Adipocyte (in vitro differentiated cells): ENCODE measurements around the gene IQGAP1.
"Not testable (repeated sequence)": the region's sequence is repeated elsewhere in the genome, so short reads cannot be mapped to it uniquely, and the experiment has no call there.

Experiments used
- DNase-seq: peaks from one replicate; pipeline ENCODE4 v3.0.0-alpha.2; 2015; ENCODE audit warnings: low read depth
- H3K27me3 ChIP-seq: replicated peaks from 2 replicates; pipeline ENCODE4 v1.7.0; 2013; ENCODE audit warnings: mild to moderate bottlenecking, low read length, moderate library complexity; ENCODE audit not compliant: control insufficient read depth, insufficient read depth
- H3K36me3 ChIP-seq: 2 replicates; pipeline ENCODE4 v1.7.0; 2013; ENCODE audit warnings: low read length, mild to moderate bottlenecking, moderate library complexity; ENCODE audit not compliant: control insufficient read depth, insufficient read depth, severe bottlenecking
- H3K4me1 ChIP-seq: 2 replicates; pipeline ENCODE4 v1.7.0; 2013; ENCODE audit warnings: mild to moderate bottlenecking, low read length, moderate library complexity; ENCODE audit not compliant: control insufficient read depth, insufficient read depth
- H3K4me3 ChIP-seq: 2 replicates; pipeline ENCODE4 v1.7.0; 2013; ENCODE audit warnings: mild to moderate bottlenecking, low read length, moderate library complexity
- H3K9ac ChIP-seq: 2 replicates; pipeline ENCODE4 v1.7.0; 2013; ENCODE audit warnings: mild to moderate bottlenecking, low read length, moderate library complexity
- H3K9me3 ChIP-seq: 2 replicates; pipeline ENCODE4 v1.7.0; 2013; ENCODE audit warnings: mild to moderate bottlenecking, low read length, moderate library complexity; ENCODE audit not compliant: control insufficient read depth

The IQGAP1 gene

DNA sequence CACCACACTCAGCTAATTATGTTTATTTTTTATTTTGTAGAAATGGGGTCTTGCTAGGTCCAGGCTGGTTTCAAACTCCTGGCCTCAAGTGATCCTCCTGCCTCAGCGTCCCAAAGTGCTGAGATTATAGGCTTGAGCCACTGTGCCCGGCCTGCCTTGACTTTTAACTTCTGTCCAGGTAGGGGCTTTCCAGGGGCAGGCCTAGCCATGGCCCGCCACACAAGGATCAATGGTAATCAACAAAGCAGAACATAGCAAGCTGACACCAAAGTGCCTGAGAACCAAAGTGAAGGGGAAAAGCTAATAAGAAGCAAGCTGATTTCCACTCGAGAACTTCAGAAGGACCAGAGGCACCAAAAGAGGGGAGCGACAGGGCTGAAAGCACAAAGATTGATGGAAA, 132.3 kb downstream of the IQGAP1 start:
- Histone ChIP-seq H3K9me3 (no peaks in the 10 kb centered on the region), H3K4me3 (no peak overlapping the region), H3K27me3 (no peaks in the 10 kb centered on the region), H3K36me3 (no peaks in the 10 kb centered on the region), H3K4me1 (no peaks in the 10 kb centered on the region), H3K9ac (no peak overlapping the region)
- DNase-seq = no peak

GRCh38 chr15:90523373-90523772, 135.3 kb downstream of the IQGAP1 start:
- H3K36me3 ChIP-seq = no peaks in the 10 kb centered on the region
- no peaks in the 10 kb centered on the region for H3K27me3 ChIP-seq
- H3K4me1 ChIP-seq = no peaks in the 10 kb centered on the region
- no peak overlapping the region for H3K4me3 ChIP-seq
- DNase-seq = no peak
- H3K9ac ChIP-seq = no peak overlapping the region
- H3K9me3 ChIP-seq = no peaks in the 10 kb centered on the region

- not testable (repeated sequence) for H3K4me1 ChIP-seq, H3K27me3 ChIP-seq, H3K4me3 ChIP-seq, H3K36me3 ChIP-seq, DNase-seq, H3K9ac ChIP-seq, H3K9me3 ChIP-seq
Observed at GRCh38 chr15:90524018-90524803, 136.2 kb downstream of the IQGAP1 start.

DNA sequence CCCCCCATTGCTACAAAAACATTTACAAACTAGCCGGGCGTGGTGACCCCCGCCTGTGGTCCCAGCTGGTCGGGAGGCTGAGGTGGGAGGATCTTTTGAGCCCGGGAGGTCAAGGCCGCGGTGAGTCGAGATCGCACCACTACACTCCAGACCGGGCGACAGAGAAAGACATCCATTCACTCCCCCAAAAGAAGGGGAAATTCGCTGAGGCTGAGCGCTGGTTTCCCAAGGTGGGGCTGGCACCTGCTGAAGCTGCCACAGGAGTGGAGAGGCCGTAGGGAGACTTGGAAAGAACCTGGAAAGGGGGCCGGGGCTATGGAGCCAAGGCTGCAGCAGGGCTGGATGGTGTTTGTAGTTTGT, 140.9 kb downstream of the IQGAP1 start:
- peak overlapping the region; percentile 87 for H3K9ac ChIP-seq
- H3K36me3 ChIP-seq = no peaks in the 10 kb centered on the region
- no peaks in the 10 kb centered on the region for H3K9me3 ChIP-seq
- peaks cover 14% of the 10 kb centered on the region for H3K4me1 ChIP-seq
- H3K4me3 ChIP-seq = peak overlapping the region; percentile 84
- no peaks in the 10 kb centered on the region for H3K27me3 ChIP-seq
- no peak for DNase-seq

- Histone ChIP-seq H3K4me3 (peak within 1 kb of the TSS; percentile 84), H3K36me3 (no peaks in the 10 kb centered on the region), H3K9me3 (no peaks in the 10 kb centered on the region), H3K27me3 (no peaks in the 10 kb centered on the region), H3K9ac (peak within 1 kb of the TSS; percentile 87), H3K4me1 (peaks cover 14% of the 10 kb centered on the region)
- DNase-seq = peak; percentile 80
Observed at GRCh38 chr15:90529371-90530249, 141.6 kb downstream of the IQGAP1 start, which contains the start of gene CRTC3. CRTC3 (plus strand) TSS chr15:90529923; CDS start chr15:90530072, 149 bp downstream.

GRCh38 chr15:90530250-90531051, 142.4 kb downstream of the IQGAP1 start:
- peak; percentile 65 for DNase-seq
- Histone ChIP-seq H3K4me3 (peak overlapping the region; percentile 84), H3K9ac (peak overlapping the region; percentile 87), H3K9me3 (no peaks in the 10 kb centered on the region), H3K27me3 (no peaks in the 10 kb centered on the region), H3K36me3 (no peaks in the 10 kb centered on the region), H3K4me1 (peaks cover 18% of the 10 kb centered on the region)

DNA sequence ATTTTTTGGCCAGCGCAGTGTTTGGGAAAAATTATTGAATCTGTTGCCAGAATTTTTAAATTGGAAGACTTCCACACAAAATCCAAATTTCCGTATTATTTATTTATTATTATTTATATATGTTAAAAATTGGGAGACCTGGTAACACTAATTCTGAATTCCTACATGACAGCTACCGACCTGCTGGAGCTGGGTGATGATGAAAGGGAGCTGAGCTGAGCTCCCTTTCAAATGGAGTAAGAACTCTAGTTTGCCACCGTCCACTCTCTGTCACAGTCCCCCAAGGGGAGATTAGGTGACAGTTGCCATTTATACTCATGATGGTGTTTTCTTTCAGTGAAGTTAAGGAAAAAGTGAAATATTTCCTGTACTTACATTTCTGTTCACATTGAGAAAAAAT, 143.1 kb downstream of the IQGAP1 start:
- H3K36me3 ChIP-seq = no peaks in the 10 kb centered on the region
- H3K4me3 ChIP-seq = peak overlapping the region; percentile 84
- peak overlapping the region; percentile 87 for H3K9ac ChIP-seq
- peak; percentile 54 for DNase-seq
- H3K9me3 ChIP-seq = no peaks in the 10 kb centered on the region
- H3K27me3 ChIP-seq = no peaks in the 10 kb centered on the region
- H3K4me1 ChIP-seq = peaks cover 25% of the 10 kb centered on the region

DNA sequence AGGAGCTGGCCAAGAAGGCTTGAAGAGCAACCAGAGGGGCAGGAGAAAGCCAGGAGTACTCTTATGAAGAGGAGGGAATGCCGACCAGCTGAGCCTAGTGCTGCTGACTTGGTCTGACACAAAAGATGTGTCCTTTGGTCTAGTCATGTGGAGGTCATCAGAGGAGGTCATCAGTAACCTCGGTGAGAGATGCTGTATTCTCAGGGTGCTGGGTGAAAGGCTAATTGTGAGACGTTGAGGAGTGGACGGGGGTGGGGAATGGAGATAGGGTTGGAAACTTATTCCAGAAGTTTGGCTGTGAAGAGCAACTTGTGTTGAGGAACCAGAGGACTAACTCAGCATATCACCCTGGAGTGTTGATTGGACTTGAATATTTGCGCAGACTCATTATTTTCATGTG, 147.2 kb downstream of the IQGAP1 start:
- H3K4me1 ChIP-seq = peaks cover 30% of the 10 kb centered on the region
- H3K36me3 ChIP-seq = peaks cover 3% of the 10 kb centered on the region
- H3K4me3 ChIP-seq = no peak overlapping the region
- no peaks in the 10 kb centered on the region for H3K9me3 ChIP-seq
- no peak for DNase-seq
- H3K27me3 ChIP-seq = no peaks in the 10 kb centered on the region
- H3K9ac ChIP-seq = no peak overlapping the region

DNA sequence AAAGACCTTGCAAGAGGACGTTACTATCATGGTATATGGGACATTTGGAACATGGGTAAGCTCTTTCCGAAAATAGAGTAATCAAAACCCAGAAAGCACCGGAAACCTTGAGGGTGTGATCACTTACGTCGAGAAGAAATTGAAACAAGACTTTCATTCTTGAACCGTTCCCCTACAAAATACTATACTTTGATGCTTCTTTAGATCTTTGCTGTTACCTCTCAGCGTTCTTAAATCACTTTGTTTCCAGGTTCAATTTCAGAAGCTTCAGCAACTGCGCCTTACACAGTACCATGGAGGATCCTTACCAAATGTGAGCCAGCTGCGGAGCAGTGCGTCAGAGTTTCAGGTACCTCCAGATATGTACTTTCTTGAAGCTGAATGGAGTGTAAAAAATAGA, 151.7 kb downstream of the IQGAP1 start:
- no peak for DNase-seq
- no peak overlapping the region for H3K4me3 ChIP-seq
- peaks cover 13% of the 10 kb centered on the region for H3K36me3 ChIP-seq
- H3K27me3 ChIP-seq = no peaks in the 10 kb centered on the region
- H3K9me3 ChIP-seq = no peaks in the 10 kb centered on the region
- H3K9ac ChIP-seq = no peak overlapping the region
- peaks cover 20% of the 10 kb centered on the region for H3K4me1 ChIP-seq

DNA sequence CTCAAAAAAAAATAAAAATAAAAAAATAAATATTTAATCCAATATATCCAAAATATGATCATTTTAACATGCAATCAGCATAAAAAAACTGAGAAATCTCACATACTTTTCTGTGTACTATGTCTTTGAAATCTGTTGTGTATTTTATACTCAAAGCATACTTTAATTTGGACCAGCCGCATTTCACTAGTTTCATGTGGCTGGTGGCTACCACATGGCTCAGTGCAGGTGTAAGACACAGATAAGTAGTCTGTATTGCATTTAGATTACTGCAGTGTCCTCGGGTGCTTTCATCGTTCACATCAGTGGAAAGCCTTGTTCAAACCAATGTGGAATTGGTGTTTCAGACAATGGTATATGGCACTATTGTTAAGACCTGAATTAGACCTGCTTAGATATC, 152.7 kb downstream of the IQGAP1 start:
- no peaks in the 10 kb centered on the region for H3K9me3 ChIP-seq
- H3K9ac ChIP-seq = no peak overlapping the region
- DNase-seq = no peak

GRCh38 chr15:90545095-90545494, 157.1 kb downstream of the IQGAP1 start:
- DNase-seq = no peak
- Histone ChIP-seq H3K36me3 (peaks cover 19% of the 10 kb centered on the region), H3K4me3 (no peak overlapping the region), H3K27me3 (no peaks in the 10 kb centered on the region), H3K9ac (no peak overlapping the region), H3K9me3 (no peaks in the 10 kb centered on the region), H3K4me1 (no peaks in the 10 kb centered on the region)

More for the DNA sequence above, 152.7 kb downstream of the IQGAP1 start:
- Histone ChIP-seq H3K4me1 (peaks cover 13% of the 10 kb centered on the region), H3K36me3 (peaks cover 13% of the 10 kb centered on the region), H3K27me3 (no peaks in the 10 kb centered on the region), H3K4me3 (no peak overlapping the region)
